HK-2 (cell line): Measurements from ENCODE around the gene VDR.
"Not testable (repeated sequence)": the region's sequence is repeated elsewhere in the genome, so short reads cannot be mapped to it uniquely, and the experiment has no call there.

Source experiments
- DNase-seq: peaks from one replicate; pipeline ENCODE4 v3.0.0-alpha.2; 2018; ENCODE audit not compliant: unreplicated experiment

The VDR gene

GRCh38 chr12:47812797-47813510 lies 91.8 kb downstream of the VDR start:
- DNase-seq, result peak; percentile 92

GRCh38 chr12:47811581-47812484 lies 93.0 kb downstream of the VDR start:
- no peak for DNase-seq

- no peak for DNase-seq
Measured at GRCh38 chr12:47811072-47811396, 93.8 kb downstream of the VDR start.

- DNase-seq, result not testable (repeated sequence)
Measured at GRCh38 chr12:47809518-47809917, 95.3 kb downstream of the VDR start.

GRCh38 chr12:47808574-47809365 lies 96.0 kb downstream of the VDR start:
- no peak for DNase-seq

- no peak for DNase-seq
Measured at GRCh38 chr12:47808050-47808449, 96.7 kb downstream of the VDR start.

GRCh38 chr12:47807338-47807737 lies 97.5 kb downstream of the VDR start:
- DNase-seq, result no peak

GRCh38 chr12:47805417-47805816 lies 99.4 kb downstream of the VDR start:
- DNase-seq, result no peak

GRCh38 chr12:47804171-47804570 lies 100.6 kb downstream of the VDR start:
- DNase-seq, result no peak

- DNase-seq, result no peak
Measured at GRCh38 chr12:47803191-47803875, 101.5 kb downstream of the VDR start.

- DNase-seq, result no peak
Measured at GRCh38 chr12:47802312-47802711, 102.5 kb downstream of the VDR start.

- no peak for DNase-seq
Measured at GRCh38 chr12:47801904-47802246, 102.9 kb downstream of the VDR start.

- no peak for DNase-seq
Measured at GRCh38 chr12:47801170-47801903, 103.5 kb downstream of the VDR start.

GRCh38 chr12:47800582-47800981 lies 104.2 kb downstream of the VDR start:
- DNase-seq, result no peak

- DNase-seq, result no peak
Measured at GRCh38 chr12:47799357-47799955, 105.3 kb downstream of the VDR start.

- no peak for DNase-seq
Measured at GRCh38 chr12:47798382-47798948, 106.3 kb downstream of the VDR start.

- DNase-seq, result no peak
Measured at GRCh38 chr12:47797441-47797840, 107.4 kb downstream of the VDR start.

- no peak for DNase-seq
Measured at GRCh38 chr12:47795814-47796411, 108.9 kb downstream of the VDR start.

- no peak for DNase-seq
Measured at GRCh38 chr12:47795121-47795813, 109.5 kb downstream of the VDR start.
